CD1c-positive myeloid dendritic cell (primary cell): Measurements from ENCODE around the gene IFIT1.

Source experiments
- DNase-seq: peaks from one replicate; pipeline ENCODE4 v3.0.0-alpha.2; 2016; ENCODE audit errors: extremely low spot score

IFIT1 gene

DNA sequence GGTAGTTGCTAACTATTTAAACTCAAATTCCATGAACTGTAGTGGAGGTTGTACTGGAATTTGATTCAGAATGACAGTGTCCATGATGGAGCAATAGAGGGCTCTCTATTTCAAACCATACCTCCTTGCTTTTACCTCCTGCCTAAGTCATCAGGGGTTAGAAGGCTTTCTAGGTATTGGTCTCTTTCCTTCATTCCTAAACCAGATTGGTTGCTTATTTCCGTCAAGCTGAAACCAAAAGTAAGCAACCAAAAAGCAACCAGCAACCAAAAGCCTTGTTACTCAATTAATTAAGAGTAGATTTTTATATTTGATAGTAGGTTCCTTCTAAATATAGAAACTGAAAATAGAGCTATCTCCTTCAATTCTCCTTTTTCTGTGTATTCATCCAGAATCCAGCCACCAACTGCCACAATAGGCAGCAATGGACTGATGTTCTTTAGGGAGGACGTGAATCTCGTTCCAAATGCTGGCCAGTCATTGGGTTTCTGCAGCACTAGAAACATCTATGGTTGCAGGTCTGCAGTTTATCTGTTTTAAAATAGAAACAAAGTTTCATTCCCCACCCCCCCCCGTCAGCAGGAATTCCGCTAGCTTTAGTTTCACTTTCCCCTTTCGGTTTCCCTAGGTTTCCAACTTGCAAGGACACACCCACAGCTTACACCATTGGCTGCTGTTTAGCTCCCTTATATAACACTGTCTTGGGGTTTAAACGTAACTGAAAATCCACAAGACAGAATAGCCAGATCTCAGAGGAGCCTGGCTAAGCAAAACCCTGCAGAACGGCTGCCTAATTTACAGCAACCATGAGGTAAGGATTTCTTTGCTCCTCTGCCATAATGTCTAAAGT, at the start of gene IFIT1:
Gene IFIT1, plus strand, starts transcription at position 717 of the 850 bp plus-strand sequence. Its CDS starts 90 bp downstream, at position 807.
- DNase-seq = peak; percentile 69

DNA sequence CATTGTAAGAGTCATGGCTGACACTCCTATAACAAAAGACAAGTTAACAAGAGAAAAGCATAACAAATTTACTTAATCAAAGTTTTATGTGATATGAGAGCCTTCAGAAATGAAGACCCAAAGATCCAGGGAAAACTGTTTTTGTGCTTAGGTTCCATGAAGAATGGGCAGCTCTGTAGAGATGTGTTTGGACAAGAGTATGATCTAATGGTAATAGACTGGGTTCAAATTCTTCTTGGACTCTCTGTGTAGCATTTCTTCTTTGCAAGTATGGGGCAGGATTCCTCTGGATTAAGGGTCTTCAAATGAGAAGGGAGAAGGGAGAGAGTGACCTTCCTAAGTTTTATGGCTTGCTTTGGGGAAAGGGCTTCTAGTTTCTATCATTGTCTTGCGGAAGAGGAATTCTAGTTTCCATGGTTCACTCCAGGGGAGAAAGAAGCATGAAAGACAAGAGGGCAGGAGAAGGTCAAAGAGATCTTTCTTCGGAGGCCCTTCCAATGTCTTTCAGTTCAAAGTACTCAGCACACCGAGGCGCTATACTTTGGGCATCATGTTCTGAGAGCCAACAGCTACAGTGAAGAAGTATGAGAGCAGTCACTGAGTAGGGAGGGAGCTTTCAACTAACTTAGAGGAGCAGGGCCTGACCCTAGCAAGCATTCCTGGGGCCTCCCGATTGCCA, 49.2 kb upstream of the IFIT1 start:
- DNase-seq = no peak

GRCh38 chr10:89344156-89344555, 48.3 kb upstream of the IFIT1 start:
- no peak for DNase-seq

DNA sequence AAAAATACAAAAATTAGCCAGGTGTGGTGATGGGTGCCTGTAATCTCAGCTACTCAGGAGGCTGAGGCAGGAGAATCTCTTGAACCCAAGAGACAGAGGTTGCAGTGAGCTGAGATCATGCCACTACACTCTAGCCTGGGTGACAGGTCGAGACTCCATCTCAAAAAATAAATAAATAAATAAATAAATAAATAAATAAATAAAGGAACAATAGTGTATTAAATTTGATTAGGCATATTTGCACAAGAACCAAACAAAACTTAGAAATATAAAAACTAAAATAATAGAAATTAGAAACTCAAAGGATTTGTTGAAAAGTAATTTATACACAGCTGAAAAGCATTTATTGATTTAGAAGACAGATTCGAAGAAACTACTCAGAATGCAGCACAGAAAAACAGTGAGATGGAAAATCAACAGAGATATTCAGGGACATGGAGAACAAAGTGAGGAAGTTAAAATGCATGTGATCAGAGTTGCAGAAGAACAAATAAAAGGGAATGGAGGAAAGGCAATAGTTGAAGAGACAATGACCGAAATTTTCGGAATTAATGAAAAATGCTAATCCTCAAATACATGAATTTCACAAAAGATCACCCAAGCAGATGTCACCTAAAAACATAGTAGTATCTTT, 46.9 kb upstream of the IFIT1 start:
- no peak for DNase-seq

GRCh38 chr10:89346405-89347254, 45.8 kb upstream of the IFIT1 start:
- peak; percentile 81 for DNase-seq

- peak; percentile 31 for DNase-seq
These were observed 44.5 kb upstream of the IFIT1 start for GRCh38 chr10:89347701-89348457.

DNA sequence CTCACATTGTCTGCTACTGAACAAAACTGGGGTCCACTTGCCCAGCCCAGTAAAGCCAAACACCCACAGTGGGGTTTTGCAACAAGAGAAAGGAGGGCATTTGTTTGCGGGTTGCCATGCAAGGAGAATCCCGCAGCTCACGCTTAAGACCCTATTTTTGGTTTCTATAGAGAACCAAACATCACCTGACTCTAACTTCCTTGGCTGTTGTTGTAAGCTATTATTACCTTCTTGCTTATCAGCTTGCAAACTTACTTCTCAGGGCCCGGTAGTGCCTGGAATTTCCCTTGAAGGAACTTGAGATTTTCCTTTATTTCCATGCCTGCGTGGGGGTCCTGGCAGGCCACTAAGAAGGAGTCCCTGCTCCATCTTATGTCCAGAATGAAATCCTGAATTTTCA, 43.9 kb upstream of the IFIT1 start:
- peak; percentile 20 for DNase-seq

- no peak for DNase-seq
These were observed 43.4 kb upstream of the IFIT1 start for GRCh38 chr10:89348975-89349374.

GRCh38 chr10:89350631-89351315, 41.6 kb upstream of the IFIT1 start:
- peak; percentile 22 for DNase-seq

GRCh38 chr10:89351412-89351779, 41.0 kb upstream of the IFIT1 start:
- DNase-seq = no peak

DNA sequence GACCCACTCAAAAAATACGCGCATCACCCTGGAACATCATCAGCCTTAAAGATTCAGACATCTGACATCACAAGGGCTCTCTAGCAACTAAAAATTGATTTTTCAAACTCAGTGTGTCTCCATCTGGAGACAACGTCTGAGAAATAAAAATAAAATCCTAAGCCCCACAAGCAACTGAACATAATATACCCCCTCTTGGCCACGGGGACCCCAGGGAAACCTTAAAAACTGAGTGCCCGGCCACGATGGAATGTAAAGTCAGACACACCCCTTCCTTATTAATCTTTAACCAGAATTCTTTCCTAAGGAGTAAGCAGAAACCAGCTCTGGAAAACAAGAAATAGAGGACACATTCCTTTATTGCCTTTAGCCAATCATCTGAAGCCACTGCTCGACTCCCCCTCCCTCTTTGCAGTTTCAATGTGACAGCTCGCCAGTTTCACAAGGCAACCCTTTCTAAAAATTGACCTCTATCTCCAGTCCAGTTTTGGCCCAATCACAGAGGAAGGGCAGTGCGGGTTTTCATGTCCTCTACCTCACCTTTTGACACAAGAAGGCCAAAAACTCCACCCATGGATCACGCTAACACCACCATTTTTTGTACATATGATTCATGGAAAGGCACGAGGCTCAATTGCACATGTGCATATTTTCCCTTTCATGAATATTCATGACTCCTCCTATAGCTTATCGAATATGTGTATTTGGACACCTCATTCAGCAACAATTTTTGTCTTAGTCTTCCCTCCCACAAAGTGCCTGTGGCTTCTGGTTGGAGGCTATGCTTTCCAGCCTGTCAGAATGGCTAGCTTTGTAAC, 40.4 kb upstream of the IFIT1 start:
- DNase-seq = no peak

- no peak for DNase-seq
These were observed 39.6 kb upstream of the IFIT1 start for GRCh38 chr10:89352802-89353201.

DNA sequence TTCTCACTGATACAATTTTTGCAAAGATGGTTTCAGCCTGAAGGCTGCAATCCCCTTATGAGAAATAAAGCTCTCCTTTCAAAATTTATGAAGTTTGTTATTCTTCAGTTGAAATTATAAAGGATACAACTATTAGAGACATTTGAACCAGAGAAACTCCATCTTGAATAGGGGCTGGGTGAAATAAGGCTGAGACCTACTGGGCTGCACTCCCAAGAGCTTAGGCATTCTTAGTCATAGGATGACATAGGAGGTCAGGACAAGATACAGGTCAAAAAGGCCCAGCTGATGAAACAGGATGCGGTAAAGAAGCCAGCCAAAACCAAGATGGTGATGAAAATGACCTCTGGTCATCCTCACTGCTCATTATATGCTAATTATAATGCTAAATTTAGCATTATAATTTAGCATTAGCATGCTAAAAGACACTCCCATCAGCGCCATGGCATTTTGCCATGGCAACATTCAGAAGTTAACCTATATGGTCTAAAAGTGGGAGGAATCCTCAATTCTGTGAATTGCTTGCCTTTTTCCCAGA, 37.0 kb upstream of the IFIT1 start:
- no peak for DNase-seq

- DNase-seq = no peak
These were observed 35.3 kb upstream of the IFIT1 start for GRCh38 chr10:89357096-89357495.

DNA sequence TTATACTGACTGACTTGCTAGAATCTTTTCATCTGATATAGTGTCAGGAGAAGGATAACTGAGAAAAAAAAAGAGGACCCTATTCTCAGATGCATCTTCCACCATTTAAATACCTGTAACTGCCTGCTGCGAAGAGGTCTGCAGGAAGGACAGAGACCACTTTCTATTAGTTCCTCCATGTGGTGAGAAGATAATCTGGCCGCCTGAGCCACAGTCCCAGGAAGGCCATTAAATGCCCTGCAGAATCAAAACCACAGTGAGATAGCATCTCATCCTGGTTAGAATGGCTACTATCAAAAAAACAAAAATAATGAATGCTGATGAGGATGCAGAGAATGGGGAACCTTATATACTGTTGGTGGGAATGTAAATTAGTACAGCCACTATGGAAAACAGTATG, 34.4 kb upstream of the IFIT1 start:
- no peak for DNase-seq

DNA sequence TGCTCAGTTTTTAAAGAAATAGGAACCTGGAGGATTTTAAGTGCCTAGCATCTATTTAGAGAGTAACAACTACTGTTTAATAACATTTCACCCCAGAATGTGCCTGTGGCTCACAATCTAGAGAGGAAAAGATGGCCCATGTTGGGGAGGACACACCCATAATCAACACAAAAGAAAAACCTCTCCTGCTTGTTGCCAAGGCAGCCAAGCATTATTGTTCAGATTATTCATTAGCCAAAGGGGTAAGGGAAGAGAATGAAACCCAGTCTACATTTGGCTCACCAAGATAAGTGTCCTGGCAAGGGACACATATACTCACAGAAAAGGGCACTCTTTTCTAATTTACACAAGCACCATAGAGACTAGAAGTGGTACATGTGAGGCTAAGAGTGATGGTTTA, 32.3 kb upstream of the IFIT1 start:
- no peak for DNase-seq

GRCh38 chr10:89362929-89363328, 29.5 kb upstream of the IFIT1 start:
- DNase-seq = no peak

DNA sequence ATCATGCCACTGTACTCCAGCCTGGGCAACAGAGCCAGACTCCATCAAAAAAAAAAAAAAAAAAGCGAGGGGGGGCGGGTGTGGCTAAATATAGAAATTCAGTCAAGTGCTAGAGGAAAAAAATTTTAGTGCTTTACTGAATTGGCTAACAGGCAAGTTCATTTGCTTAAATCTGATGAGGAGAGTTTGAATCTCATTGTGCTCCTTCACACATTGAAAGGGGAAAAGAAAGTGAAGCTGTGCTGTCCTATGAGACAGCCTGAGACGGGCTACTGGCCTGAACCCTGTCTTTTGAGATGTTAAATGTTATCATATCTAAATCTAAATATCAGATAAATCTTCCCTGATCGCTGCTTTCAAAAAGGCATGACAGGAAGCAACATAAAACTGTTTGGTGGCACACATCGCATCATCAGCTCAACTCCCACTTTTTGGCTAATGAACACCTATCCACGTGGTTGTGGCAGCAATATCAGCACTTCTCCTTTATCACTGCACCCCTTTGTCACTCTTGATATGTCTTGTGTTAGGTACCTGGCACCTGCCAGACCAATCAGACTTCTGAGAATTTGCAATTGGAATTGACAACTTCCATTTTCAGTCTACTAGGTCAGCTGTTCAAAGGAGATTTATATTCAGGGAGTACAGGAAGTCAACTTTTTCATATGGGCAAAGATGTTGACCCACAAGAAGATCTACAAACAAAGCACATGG, 28.5 kb upstream of the IFIT1 start:
- DNase-seq = no peak

DNA sequence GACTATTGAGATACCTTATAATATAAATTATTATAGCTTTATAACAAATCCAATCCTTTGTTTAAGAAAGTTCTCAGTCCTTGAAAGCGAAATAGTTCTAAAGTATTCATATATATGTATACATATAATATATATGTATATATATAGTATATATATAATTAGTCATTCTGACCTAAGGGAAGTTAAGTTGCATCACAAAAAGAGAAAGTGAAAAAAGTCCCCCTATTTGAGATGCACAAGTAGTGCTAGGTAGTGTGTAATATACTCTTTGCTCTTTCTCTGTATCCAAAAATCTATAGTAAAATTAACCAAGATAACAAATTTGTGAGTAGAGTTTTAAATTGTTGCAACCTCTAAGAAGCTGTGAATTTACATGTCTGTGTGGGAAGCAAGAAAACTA, 27.9 kb upstream of the IFIT1 start:
- no peak for DNase-seq
